ENCODE data around the gene SLC7A6OS. TPM values are rescaled to one million over a fixed set of nuclear protein-coding genes. Genes with fewer than 3 reads are reported as not detected.

Gene SLC7A6OS
- total RNA-seq, 1 experiment from 2014 or later, result 16.0 TPM

DNA sequence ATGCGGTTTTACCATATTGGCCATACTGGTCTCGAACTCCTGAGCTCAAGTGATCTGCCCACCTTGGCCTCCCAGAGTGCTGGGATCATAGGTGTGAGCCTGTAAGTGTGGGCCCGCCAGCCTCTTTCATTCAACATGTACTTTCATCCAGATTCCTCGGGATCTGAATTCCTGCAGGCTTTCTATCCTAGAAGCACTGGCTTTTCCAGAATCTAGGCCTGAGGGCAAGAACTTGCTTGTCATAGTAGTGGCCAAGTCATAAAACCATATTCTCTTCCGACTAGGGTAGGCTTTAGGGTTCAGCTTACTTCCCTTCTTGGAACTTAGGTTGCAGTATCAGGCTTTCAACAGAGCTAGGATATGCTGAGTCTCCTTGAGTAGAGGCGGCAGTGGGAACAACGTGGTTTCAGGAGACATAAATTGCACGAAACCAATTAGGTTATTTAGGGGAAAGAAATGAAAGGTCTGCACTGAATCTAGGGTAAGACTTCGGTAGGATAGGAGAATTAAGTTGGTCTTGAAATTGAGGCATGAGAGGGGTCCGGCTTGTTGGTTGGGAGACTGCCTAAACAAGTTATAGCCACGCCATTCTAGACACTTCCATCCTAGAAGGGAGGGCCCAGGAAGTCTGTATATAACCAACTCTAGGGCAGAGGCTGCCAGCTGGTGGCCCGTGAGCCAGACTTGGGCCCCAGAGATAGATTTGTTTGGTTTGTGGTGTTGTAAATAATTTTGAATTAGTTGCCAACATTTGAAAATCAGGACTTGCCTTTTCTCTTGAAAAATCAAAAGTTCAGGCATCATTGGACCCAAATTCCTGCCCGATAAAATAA, 30.8 kb downstream of the SLC7A6OS start:
- POLR2A ChIA-PET, result interaction anchor here (0.6 kb wide), 3 partner anchors 10 to 207 kb away, joined by 3 to 6 read pairs (median 3); no protein-coding TSS in a partner anchor

DNA sequence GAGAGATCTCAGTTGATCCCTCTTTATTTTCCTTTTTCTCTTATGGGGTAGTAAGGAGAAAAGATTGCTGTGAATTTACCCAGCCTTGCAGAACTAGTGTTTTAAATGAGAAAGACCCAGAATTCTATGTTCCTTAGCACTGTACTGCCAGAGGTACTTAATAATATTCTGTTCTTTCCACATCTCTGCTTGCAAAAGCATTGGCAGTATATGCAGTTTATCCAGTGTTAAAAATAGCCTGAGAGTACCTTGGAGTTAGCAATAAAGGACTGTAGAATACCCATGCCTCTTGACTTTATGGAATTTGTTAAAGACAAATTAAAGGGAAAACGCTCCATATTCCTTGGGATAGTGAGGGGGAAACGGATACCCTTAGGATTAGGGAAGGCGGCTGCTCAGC, 34.5 kb downstream of the SLC7A6OS start:
- no peak for ATAC-seq
- intact Hi-C loops (cut with micrococcal nuclease; ENCODE audit: unreplicated experiment), result no loop called here
- no peak overlapping the region for H3K4me3 ChIP-seq (ENCODE audit: low read depth in 2 of 2, low read length in 2 of 2)
- no peaks in the 10 kb centered on the region for H3K9me3 ChIP-seq (ENCODE audit: control insufficient read depth, insufficient read depth, low read depth, low read length)
- H3K27ac ChIP-seq (ENCODE audit: low read length), result no peak overlapping the region
- TF ChIP-seq, protein P1, sequence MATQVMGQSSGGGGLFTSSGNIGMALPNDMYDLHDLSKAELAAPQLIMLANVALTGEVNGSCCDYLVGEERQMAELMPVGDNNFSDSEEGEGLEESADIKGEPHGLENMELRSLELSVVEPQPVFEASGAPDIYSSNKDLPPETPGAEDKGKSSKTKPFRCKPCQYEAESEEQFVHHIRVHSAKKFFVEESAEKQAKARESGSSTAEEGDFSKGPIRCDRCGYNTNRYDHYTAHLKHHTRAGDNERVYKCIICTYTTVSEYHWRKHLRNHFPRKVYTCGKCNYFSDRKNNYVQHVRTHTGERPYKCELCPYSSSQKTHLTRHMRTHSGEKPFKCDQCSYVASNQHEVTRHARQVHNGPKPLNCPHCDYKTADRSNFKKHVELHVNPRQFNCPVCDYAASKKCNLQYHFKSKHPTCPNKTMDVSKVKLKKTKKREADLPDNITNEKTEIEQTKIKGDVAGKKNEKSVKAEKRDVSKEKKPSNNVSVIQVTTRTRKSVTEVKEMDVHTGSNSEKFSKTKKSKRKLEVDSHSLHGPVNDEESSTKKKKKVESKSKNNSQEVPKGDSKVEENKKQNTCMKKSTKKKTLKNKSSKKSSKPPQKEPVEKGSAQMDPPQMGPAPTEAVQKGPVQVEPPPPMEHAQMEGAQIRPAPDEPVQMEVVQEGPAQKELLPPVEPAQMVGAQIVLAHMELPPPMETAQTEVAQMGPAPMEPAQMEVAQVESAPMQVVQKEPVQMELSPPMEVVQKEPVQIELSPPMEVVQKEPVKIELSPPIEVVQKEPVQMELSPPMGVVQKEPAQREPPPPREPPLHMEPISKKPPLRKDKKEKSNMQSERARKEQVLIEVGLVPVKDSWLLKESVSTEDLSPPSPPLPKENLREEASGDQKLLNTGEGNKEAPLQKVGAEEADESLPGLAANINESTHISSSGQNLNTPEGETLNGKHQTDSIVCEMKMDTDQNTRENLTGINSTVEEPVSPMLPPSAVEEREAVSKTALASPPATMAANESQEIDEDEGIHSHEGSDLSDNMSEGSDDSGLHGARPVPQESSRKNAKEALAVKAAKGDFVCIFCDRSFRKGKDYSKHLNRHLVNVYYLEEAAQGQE (IDR thresholded peaks at IDR 0.05; ENCODE audit: insufficient read depth in 1 of 2, low read depth in 2 of 2, low read length in 1 of 2), result no peak
- TF ChIP-seq POLR2AphosphoS5 (IDR thresholded peaks at IDR 0.05; ENCODE audit: low read depth, low read length) (no peak), TCF7L2 (IDR thresholded peaks at IDR 0.05; ENCODE audit: low read depth, low read length) (no peak), SIN3A (IDR thresholded peaks at IDR 0.05; ENCODE audit: borderline replicate concordance, insufficient read depth, low read depth, low read length) (no peak)
- TF ChIP-seq, protein P2, sequence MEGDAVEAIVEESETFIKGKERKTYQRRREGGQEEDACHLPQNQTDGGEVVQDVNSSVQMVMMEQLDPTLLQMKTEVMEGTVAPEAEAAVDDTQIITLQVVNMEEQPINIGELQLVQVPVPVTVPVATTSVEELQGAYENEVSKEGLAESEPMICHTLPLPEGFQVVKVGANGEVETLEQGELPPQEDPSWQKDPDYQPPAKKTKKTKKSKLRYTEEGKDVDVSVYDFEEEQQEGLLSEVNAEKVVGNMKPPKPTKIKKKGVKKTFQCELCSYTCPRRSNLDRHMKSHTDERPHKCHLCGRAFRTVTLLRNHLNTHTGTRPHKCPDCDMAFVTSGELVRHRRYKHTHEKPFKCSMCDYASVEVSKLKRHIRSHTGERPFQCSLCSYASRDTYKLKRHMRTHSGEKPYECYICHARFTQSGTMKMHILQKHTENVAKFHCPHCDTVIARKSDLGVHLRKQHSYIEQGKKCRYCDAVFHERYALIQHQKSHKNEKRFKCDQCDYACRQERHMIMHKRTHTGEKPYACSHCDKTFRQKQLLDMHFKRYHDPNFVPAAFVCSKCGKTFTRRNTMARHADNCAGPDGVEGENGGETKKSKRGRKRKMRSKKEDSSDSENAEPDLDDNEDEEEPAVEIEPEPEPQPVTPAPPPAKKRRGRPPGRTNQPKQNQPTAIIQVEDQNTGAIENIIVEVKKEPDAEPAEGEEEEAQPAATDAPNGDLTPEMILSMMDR (IDR thresholded peaks at IDR 0.05), result no peak
- BruUV-seq (replicated peaks), result no TSS peak
- ChIA-PET CTCF (no interaction called here), POLR2A (interaction anchor here (0.7 kb wide), 1 partner anchor 36 kb away, joined by 3 read pairs; no protein-coding TSS in a partner anchor)
- no peaks in the 10 kb centered on the region for H3K27me3 ChIP-seq (ENCODE audit: control insufficient read depth, insufficient read depth, low read length)
- no peaks in the 10 kb centered on the region for H3K4me1 ChIP-seq (ENCODE audit: control insufficient read depth, insufficient read depth, low read length)
- DNase-seq (ENCODE audit: low read depth, low spot score), result no peak
- no peaks in the 10 kb centered on the region for H3K36me3 ChIP-seq (ENCODE audit: control insufficient read depth, insufficient read depth, low read length)
- in situ Hi-C loops (cut with HindIII; ENCODE audit: low pct_unique_long_range_greater_than_20kb, low sequenced_read_pairs), result no loop called here

More for the DNA sequence above, 30.8 kb downstream of the SLC7A6OS start:
- BruUV-seq (replicated peaks), result no TSS peak
- Histone ChIP-seq H3K4me1 (ENCODE audit: control insufficient read depth, insufficient read depth, low read length) (no peaks in the 10 kb centered on the region), H3K4me3 (ENCODE audit: low read depth in 2 of 2, low read length in 2 of 2) (no peak overlapping the region), H3K27me3 (ENCODE audit: control insufficient read depth, insufficient read depth, low read length) (no peaks in the 10 kb centered on the region), H3K9me3 (ENCODE audit: control insufficient read depth, insufficient read depth, low read depth, low read length) (no peaks in the 10 kb centered on the region), H3K27ac (ENCODE audit: low read length) (no peak overlapping the region), H3K36me3 (ENCODE audit: control insufficient read depth, insufficient read depth, low read length) (no peaks in the 10 kb centered on the region)
- in situ Hi-C loops (cut with HindIII; ENCODE audit: low pct_unique_long_range_greater_than_20kb, low sequenced_read_pairs), result no loop called here
- CTCF ChIA-PET, result interaction anchor here (0.7 kb wide), 1 partner anchor 16 kb away, joined by 3 read pairs; the partner anchor contains the start of gene SLC7A6
- no peak for ATAC-seq
- DNase-seq (ENCODE audit: low read depth, low spot score), result no peak
- no peak for TF ChIP-seq POLR2AphosphoS5 (IDR thresholded peaks at IDR 0.05; ENCODE audit: low read depth, low read length)
- TF ChIP-seq SIN3A (IDR thresholded peaks at IDR 0.05; ENCODE audit: borderline replicate concordance, insufficient read depth, low read depth, low read length), result no peak
- TF ChIP-seq, protein P1 (IDR thresholded peaks at IDR 0.05; ENCODE audit: insufficient read depth in 1 of 2, low read depth in 2 of 2, low read length in 1 of 2), result no peak
- intact Hi-C loops (cut with micrococcal nuclease; ENCODE audit: unreplicated experiment), result no loop called here
